NCI-H2171 (cell line): Measurements from ENCODE around the gene EFCAB10.
"Not testable (repeated sequence)": the region's sequence is repeated elsewhere in the genome, so short reads cannot be mapped to it uniquely, and the experiment has no call there.

Source experiments
- DNase-seq: peaks from one replicate; lab custom pipeline; 2025; lab: John Stamatoyannopoulos, UW

Gene EFCAB10

DNA sequence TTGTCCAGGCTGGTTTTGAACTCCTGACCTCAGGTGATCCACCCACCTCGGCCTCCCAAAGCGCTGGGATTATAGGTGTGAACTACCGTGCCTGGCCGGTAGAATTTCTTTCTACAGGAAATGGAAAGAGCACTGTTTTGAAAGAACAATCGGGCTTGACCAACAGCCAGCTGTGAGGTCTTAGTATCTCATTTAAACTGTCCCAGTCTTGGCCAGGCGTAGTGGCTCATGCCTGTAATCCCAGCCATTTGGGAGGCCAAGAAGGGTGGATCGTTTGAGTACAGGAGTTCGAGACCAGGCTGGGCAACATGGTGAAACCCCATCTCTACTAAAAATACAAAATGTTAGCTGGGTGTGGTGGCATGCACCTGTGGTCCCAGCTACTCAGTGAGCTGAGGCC lies 17.8 kb upstream of the EFCAB10 start:
- DNase-seq: not testable (repeated sequence)

DNA sequence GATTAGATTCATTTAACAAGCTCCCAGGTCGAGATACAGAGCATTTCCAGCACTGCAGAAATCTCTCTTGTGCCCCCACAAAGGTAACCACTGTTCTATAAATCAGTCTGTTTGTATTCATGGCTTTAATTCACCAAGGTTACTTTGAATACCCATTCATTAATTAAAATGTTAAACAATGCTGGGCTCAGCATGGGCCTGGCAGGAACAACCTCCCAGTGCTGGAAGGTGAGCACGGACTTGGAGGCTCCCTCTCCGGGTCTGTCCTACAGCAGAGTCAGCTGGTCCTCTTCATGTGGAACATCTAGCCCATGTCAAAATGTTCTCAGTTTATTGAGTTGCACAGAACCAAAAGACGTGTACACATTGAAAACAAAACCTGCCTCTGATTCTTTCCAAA lies 15.6 kb upstream of the EFCAB10 start:
- no peak for DNase-seq

DNA sequence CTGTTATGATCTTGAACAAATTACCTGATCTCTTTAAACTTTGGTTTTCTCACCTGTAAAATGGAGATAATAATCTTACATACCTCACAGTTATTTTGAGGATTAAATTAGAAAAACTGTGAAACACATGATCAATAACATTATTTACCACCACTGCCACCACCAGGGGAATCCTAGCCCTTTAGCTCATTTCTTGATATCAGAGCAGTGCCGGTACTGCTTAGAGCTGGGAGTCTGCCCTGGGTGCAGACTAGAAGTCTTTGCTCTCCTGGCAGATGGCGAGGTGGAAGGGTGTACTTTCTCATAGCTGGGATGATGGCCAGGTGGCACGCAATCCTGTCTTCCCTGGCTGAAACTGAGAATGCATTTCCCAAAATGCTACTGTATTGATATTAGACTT lies 12.7 kb upstream of the EFCAB10 start:
- DNase-seq: peak; percentile 93

DNA sequence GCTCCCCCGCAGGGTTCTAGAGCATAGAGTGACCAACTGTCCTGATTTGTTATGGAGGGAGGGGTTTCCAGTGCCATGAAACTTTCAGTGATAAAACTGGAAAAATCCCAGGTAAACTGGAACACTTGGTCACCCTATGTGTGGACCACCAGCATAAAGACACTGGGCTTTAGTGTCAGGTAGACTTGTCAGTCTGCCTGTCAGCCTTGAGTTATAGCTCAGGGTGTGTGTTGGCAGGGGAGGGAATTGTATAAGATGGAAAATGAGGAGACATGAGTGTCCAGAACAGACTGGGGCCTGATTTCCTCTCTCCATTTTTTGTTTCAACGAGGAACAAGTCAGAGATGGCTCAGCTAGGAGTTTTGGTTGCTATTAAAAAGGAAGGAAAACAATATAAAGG lies 10.2 kb upstream of the EFCAB10 start:
- DNase-seq: no peak

DNA sequence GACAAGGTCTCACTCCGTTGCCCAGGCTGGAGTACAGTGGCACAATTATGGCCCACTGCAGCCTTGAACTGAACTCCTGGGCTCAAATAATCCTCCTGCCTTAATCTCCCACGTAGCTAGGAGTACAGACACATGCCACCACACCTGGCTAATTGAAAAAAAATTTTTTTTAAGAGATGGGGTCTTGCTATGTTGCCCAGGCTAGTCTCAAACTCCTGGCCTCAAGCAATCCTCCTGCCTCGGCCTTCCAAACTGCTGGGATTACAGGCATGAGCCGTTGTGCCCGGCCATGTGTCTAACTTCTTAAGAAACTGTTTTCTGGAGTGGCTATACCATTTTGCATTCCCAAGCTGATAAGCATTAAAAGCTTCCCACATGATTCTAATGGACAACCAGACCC lies 9.5 kb upstream of the EFCAB10 start:
- DNase-seq: no peak

DNA sequence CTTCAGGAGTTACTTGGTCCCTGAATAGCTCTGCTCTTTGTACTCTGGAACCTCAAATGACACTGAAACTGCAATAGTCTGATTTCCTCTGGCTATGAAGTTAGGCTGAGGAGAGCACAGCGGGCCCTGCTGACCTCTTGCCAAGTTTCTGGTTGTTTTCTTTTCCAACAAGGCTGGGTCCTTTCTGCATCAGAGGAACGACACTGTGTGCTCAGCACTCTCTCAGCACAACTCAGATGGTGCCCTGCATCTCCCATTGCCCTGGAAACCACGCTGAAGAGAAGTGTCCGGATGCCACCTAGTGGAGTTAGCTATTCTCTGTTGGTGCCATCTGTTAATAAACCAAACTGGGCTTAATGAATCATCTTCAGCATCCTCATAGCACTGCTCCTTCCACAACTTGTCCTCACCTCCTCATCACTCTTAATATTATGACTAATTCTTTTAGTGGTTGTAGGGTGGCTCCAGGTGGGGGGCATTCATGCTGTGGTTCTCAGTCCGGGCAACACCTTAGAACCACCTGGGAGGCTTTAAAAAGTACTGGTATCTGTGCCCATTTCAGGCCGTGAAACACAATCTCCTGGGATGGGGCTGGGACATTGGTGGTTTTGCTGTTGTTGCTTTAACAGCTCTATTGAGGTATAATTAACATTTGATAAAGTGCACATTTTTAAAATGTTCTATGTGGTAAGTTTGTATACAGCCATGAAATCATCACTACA lies 8.2 kb upstream of the EFCAB10 start:
- peak; percentile 70 for DNase-seq

DNA sequence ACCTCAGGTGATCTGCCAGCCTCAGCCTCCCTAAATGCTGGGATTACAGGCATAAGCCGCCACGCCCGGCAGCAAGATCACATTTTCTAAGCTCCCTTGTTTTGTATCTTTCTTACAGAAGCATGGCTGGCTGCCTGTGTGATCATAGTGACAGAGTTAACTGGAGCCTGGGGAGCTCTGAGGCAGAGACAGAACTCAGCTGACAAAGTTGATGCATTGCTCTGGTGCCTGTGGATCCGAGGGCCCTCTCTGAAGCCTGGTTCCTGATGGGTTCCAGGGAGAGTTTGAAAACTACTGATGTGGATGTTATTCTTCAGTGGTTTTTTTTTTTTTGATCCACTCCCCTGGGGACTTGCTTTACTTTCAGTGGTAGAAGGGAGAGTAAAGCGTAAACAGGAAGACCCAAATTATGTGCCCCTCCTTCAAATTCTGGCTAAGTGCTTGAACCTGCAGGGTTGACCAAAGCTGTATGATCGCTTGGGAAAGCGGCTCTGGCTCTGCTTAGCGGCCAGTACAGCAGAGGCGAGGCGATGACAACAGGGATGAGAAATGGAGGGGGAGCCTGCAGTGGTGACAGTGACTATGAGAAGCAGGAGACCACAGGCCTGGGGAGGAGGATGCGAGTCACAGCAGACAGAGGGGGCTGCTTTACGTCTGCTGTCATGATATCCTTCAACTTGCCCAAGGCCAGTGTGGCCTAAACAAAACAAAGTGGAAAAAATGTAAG lies 6.8 kb upstream of the EFCAB10 start:
- no peak for DNase-seq

DNA sequence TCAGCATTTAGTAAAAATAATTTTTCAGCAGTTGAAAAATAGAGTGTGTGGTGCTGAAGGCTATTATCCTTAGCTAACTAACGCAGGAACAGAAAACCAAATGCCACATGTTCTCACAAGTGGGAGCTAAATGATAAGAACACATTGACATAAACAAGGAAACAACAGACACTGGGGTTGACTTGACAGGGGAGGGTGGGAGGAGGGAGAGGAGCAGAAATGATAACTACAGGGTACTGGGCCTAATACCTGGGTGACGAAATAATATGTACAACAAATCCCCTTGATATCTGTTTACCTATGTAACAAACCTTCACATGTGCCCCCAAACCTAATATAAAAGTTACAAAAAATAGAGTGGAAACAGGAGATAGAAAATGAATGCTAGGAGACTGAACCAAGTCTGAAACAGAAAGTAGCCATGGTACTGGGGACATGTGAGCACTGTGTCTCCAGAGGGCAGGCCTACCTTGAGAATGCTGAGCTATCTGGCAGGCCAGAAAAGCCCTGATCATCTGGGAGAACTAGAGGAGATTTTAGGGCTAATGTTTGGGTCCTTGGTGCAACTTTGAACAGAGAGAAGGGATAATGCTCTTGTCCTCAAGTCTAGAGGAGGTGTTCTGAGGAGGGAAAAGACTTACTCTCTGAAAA lies 4.7 kb upstream of the EFCAB10 start:
- no peak for DNase-seq

DNA sequence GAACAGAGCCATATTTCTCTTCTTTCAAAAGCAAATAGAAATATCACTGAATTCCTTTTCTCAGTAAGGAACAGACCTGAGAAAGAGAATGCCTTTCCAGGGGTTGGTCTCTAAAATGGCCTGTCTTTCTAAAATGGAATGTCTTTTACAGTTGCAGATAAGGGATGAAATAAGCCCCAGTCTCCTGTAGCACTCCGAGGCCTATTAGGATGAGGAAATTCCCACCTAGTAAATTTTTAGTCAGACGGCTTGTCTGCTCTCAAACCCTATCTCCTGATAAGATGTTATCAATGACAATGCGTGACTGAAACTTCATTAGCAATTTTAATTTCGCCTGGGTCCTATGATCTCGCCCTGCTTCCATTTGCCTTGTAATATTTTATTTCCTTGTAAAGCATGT lies 2.9 kb upstream of the EFCAB10 start:
- no peak for DNase-seq

DNA sequence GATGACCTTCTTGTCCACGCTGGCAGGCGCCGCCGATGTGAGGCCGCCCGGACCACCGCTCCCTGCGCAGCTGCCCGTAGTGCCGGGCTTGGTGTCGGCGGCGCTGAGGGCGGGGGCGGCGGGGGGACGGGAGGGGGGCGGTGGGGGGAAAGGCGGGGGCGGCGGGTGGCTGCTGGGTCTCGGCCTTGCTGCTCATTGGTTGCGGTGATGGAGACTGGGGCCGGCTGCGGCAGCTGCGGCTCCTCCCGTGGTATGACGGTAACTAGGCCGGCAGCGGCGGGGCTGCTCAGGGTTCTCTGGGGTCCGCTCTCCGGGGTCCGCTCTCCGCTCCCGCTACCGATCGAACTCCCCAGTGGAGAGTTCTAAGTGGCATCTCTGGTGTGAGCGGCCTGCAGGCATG lies 1.8 kb upstream of the EFCAB10 start:
- no peak for DNase-seq

DNA sequence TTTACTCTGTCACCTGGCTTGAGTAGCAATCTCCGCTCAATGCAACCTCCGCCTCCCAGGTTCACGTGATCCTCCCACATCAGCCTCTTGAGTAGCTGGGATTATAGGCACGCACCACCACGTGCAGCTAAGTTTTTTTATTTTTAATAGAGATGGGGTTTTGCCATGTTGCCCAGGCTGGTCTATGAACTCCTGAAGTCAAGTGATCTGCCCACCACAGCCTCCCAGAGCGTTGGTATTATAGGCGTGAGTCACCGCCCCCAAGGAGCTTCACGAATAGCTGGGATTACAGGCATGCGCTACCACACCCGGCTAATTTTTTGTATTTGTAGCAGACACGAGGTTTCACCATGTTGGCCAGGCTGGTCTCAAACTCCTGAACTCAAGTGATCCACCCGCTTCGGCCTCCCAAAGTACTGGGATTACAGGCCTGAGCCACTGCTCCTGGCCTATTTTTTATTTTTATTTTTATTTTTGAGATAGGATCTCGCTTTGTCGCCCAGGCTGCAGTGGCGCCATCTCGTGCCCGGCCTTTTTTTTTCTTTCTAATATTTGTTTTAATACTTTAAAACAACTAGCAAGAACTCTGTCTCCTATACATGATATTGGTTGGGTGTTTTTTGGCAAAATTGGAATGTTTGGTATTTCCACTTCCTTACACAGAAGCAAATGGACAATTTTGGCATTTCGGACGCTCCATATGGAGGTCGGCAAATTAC lies 1.1 kb downstream of the EFCAB10 start:
- no peak for DNase-seq

DNA sequence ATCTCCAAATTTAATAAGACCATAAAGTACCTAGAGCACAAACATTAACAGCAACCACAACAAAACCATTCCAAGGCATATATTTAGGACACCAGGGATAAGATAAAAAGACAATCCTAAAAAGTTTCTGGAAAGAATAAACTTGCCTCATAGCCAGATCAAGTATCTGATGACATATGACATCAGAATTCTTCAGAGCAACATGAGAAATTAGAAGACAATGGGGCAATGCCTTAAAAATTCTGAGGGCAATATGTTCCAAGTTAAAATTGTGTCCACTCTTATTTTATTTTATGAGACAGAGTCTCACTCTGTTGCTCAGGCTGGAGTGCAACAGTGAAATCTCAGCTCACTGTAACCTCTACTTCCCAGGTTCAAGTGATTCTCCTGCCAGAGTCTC lies 2.8 kb downstream of the EFCAB10 start:
- DNase-seq: no peak

DNA sequence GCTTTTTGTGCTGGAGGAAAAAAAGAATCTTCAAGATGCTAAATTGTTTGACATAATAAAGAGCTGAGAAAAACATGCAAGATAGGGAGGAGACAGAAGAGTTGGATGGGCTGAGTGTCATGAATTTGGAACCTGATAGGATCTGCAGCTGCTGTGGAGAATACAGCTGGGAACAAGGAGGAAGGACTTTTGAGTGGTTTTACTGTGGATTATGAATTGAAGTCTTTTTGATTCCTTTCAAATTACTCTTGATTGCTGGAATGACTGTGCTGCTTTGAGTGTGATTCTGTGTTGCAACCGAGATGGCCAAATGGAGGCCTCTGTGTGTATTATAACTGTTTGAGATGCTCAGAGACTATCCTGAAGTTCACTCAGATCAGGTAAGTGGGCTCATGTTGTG lies 4.0 kb downstream of the EFCAB10 start:
- no peak for DNase-seq

DNA sequence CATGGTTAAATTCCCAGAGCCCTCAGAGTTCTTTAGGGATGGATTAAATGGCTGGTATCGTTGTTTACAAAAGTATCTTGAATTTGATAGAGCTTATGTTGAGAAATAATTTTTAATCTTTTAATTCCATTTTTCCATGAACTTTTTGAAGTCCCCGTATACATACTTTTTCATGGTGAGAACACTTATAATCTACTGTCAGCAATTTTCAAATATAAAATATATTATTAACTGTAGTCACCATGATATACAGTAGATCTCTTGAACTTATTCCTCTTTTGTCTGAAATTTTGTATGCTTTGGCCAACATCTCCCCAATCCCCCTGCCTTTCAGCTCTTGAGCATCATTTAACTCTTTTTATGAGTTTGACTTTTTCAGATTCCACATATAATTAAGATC lies 9.4 kb downstream of the EFCAB10 start:
- DNase-seq: no peak

DNA sequence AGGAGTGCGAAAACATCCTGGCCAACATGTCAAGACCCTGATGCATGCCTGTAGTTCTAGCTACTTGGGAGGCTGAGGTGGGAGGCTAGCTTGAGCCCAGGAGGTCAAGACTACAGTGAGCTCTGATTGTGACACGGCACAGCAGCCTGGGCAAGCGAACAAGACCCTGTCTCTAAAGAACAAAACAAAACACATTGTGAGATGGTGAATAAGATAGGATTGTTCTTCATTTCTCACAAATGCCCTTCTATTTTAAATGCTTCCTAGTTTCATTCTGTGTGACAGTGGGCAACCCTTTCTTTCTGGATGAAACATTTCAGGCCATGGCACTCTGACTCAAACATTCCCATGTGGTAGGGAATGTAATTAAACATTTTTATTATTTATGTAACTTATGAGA lies 13.5 kb downstream of the EFCAB10 start:
- DNase-seq: no peak

DNA sequence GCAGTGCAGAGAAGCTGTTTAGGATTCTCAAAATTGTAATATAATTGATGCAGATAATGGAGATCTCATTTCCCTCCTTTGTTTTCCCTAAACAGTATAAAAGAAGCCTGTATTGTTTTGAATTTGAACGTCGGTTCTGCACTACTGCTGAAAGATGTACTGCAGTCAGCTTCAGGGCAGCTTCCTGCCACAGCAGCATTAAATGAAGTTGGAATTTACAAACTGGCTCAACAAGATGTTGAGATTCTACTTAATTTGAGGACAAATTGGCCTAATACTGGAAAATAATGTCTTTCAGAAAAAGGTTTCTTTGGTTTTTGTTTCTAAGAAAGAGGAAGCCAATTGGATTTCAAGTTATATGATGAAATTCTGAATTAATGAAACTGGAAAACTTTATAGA lies 14.3 kb downstream of the EFCAB10 start:
- DNase-seq: no peak

DNA sequence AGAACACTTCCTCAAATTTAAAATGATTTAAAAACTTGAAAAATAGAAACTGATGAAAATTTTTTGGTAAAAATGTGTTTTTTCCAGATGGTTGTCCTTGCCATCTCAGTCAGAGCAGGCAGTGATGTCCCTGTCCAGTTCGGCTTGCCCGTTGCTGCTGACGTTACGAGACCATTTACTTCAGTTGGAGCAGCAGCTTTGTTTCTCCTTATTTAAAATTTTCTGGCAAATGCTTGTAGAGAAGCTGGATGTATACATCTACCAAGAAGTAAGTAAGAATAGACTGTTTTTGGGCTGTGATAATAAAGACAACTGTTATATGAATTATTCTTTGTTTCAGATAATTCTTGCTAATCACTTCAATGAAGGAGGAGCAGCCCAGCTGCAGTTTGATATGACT lies 16.1 kb downstream of the EFCAB10 start:
- no peak for DNase-seq

DNA sequence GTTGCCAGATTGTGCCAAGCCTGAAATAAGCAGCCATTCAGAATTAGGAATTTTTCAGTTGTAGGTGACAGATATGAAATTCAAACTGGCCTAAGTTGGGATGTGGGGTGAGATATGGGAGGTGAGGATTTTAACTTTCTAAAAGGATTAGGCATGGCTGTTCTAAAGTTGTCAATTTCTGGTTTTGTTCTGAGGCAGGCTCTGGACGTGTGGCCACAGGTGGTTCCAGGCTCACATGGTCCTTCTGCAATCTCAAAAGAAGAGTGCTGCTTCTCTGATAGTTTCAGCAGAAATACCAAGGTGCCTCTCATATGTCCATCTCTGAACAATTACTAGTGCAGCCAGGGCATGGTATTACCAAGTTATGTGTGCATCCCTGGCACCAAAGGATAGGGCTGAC lies 21.4 kb downstream of the EFCAB10 start:
- no peak for DNase-seq

DNA sequence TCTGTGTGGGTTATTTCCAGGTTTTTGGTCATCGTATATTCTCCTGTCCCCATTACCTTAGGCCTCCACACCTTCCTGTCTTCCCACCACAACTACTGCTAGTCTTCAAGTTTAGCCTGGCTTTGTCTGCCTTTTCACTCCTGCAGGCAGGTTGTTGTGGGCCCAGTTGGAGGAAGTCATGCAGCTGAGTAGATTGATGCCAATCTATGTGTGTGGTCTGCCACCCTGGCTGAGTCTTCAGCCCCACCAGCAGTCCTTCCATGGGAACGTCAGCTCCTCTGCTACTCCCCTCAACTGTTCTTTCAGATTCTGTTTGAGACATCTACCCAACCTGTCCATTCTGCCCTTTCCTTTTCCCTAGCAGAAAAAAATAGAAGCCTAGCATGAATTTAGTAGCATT lies 43.0 kb downstream of the EFCAB10 start:
- DNase-seq: no peak

DNA sequence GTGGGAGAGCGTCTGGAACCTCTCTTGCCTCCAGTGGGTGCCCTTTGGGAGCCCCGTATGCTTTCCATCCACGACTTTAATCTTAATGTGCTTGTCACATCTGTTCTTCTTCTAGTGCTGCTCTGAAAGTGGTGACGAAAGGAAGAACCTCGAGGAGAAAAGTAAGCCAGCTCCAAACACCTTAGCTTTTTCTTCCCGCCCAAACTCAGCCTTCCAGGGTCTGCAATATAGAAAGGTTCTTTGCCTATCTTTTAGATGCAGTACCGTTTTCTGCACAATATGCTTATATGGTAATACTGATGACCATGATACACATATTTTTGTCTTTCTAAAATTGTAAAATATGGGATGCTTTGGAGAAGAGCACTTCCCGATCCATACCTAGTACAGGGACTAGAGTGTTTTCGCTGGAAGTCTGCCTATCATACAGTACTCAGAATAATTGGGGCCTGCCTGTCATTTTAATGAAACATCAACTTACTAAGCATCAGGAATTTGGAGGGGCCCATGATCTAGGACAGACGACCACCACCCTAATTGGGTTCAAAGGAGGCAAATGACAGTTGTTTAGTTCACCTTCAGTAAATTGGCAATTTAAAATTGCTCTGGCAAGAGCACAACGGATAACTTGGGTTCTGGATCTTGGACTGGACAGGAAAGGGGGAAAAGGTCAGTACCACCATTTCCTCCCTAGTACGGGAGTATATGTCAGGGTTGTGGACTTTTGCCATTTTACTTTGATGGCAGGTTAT lies 48.4 kb downstream of the EFCAB10 start:
- no peak for DNase-seq

DNA sequence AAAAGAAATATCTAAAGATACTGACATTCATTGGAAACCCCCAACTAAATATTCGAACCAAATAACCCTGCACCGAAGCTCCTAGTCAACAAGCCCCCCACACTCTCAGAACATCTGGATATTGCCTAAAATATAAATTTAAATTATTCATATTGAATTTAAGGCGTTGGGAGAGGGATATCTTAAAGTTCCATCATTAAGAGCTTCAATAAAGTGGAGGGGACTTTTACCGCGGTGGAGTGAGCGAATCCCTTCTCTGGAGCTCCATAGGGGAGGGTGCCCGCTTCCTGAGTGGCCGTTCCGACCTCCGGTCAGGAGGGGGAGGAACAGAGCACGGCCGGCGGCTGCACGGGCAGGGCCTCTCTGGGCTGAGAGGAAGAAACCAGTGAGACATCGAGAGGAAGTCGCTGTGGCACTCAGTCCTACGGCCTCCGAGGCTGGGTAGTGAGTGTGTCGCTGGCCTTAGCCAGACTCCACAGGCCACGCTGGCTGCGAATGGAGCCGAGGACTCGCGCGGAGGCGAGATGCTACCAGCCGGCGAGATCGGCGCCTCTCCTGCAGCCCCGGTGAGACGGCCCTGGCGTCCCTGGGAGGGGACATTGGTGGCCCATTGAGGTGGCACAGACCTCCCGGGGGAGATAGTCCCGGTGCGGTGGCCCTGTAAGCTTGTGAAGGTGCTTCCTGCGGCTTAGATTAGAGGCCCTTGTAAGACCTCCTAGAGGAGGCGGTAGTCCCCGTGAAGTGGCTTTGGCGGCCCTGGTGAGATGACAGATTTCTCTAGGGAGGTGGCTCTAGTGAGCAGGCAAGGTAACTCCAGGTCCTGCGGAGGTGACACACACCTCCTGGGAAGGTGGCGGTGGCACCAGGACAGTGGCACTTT lies 49.3 kb downstream of the EFCAB10 start, which contains the start of gene RINT1:
RINT1 (plus strand) TSS at position 410 of the 880 bp plus-strand sequence; CDS start at position 525, 115 bp downstream.
- peak; percentile 88 for DNase-seq
